ENCODE results near the gene GPR62.

GPR62 gene

DNA sequence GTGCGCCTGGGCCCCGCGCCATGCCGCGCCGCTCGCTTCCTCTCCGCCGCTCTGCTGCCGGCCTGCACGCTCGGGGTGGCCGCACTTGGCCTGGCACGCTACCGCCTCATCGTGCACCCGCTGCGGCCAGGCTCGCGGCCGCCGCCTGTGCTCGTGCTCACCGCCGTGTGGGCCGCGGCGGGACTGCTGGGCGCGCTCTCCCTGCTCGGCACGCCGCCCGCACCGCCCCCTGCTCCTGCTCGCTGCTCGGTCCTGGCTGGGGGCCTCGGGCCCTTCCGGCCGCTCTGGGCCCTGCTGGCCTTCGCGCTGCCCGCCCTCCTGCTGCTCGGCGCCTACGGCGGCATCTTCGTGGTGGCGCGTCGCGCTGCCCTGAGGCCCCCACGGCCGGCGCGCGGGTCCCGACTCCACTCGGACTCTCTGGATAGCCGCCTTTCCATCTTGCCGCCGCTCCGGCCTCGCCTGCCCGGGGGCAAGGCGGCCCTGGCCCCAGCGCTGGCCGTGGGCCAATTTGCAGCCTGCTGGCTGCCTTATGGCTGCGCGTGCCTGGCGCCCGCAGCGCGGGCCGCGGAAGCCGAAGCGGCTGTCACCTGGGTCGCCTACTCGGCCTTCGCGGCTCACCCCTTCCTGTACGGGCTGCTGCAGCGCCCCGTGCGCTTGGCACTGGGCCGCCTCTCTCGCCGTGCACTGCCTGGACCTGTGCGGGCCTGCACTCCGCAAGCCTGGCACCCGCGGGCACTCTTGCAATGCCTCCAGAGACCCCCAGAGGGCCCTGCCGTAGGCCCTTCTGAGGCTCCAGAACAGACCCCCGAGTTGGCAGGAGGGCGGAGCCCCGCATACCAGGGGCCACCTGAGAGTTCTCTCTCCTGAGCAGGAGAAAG lies 951 bp downstream of the GPR62 start:
- H3K9ac ChIP-seq (ENCODE audit: low read depth, low read length): no peak overlapping the region
- no peak overlapping the region for H3K4me2 ChIP-seq (ENCODE audit: insufficient read depth, low read length)
- no peaks in the 10 kb centered on the region for H3K36me3 ChIP-seq (ENCODE audit: insufficient read depth, low read length)
- no peaks in the 10 kb centered on the region for H3K27me3 ChIP-seq (ENCODE audit: insufficient read depth, low read length, poor library complexity)
- no peak for TF ChIP-seq EZH2 (IDR thresholded peaks at IDR 0.05; ENCODE audit: borderline replicate concordance, low read depth, low read length, severe bottlenecking)
- TF ChIP-seq, protein P1, sequence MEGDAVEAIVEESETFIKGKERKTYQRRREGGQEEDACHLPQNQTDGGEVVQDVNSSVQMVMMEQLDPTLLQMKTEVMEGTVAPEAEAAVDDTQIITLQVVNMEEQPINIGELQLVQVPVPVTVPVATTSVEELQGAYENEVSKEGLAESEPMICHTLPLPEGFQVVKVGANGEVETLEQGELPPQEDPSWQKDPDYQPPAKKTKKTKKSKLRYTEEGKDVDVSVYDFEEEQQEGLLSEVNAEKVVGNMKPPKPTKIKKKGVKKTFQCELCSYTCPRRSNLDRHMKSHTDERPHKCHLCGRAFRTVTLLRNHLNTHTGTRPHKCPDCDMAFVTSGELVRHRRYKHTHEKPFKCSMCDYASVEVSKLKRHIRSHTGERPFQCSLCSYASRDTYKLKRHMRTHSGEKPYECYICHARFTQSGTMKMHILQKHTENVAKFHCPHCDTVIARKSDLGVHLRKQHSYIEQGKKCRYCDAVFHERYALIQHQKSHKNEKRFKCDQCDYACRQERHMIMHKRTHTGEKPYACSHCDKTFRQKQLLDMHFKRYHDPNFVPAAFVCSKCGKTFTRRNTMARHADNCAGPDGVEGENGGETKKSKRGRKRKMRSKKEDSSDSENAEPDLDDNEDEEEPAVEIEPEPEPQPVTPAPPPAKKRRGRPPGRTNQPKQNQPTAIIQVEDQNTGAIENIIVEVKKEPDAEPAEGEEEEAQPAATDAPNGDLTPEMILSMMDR (IDR thresholded peaks at IDR 0.05; ENCODE audit: borderline replicate concordance, extremely low read depth, low read length, poor library complexity, severe bottlenecking): peak; percentile 25
- H3K79me2 ChIP-seq (ENCODE audit: insufficient read depth, low read length): no peaks in the 10 kb centered on the region
- ATAC-seq (ENCODE audit: insufficient read depth, low read depth) (peak; percentile 46), DNase-seq (no peak)
- H2AFZ ChIP-seq (ENCODE audit: low read depth, low read length): no peak overlapping the region
- H3K4me1 ChIP-seq (ENCODE audit: insufficient read depth, low read length): no peaks in the 10 kb centered on the region
- H3K9me3 ChIP-seq (ENCODE audit: insufficient read depth, low read length, severe bottlenecking): no peaks in the 10 kb centered on the region
- H3K4me3 ChIP-seq (ENCODE audit: low read depth in 1 of 2, low read length in 2 of 2): no peak overlapping the region
- H3K27ac ChIP-seq (ENCODE audit: low read length): no peak overlapping the region
- H4K20me1 ChIP-seq (ENCODE audit: insufficient read depth, low read length): no peaks in the 10 kb centered on the region

DNA sequence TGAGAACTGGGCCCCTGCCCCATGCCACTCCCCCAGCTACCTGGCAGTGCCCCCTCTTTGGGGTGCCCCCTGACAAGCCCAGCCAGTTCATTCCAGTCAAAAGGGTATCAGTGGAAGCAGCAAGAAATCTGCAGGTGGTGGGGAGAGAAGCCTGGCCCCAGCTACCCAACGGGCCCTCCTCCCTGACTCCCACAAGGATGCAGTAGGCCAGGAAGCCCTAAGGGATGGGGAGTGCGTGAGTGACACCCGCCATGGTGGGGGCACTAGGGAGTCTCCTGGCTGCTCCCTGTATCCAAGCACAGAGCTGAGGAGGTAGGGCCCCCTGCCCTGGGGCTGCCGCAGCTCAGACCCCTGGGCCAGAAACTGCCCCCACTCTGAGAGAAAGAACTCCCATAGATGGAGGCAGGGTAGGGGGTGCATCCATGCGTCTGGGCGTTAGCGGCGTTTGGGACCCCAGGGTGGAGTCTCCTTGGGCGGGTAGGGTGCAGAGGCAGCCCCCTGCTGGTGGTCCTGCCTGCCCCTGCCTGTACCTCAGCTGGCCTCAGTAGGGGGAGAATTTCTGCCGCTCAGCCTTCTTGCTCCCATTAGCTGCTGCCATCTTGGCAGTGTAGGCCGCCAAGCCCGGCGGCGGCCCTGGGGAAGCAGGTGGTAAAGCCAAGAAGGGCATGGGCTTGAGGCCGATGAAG lies 2.5 kb downstream of the GPR62 start:
- ATAC-seq (ENCODE audit: insufficient read depth, low read depth): no peak
- Histone ChIP-seq H3K36me3 (ENCODE audit: insufficient read depth, low read length) (no peaks in the 10 kb centered on the region), H3K9ac (ENCODE audit: low read depth, low read length) (no peak overlapping the region), H4K20me1 (ENCODE audit: insufficient read depth, low read length) (no peaks in the 10 kb centered on the region), H3K79me2 (ENCODE audit: insufficient read depth, low read length) (no peaks in the 10 kb centered on the region), H3K27me3 (ENCODE audit: insufficient read depth, low read length, poor library complexity) (no peaks in the 10 kb centered on the region), H3K4me3 (ENCODE audit: low read depth in 1 of 2, low read length in 2 of 2) (no peak overlapping the region), H3K27ac (ENCODE audit: low read length) (no peak overlapping the region), H3K9me3 (ENCODE audit: insufficient read depth, low read length, severe bottlenecking) (no peaks in the 10 kb centered on the region), H3K4me2 (ENCODE audit: insufficient read depth, low read length) (no peak overlapping the region), H3K4me1 (ENCODE audit: insufficient read depth, low read length) (no peaks in the 10 kb centered on the region), H2AFZ (ENCODE audit: low read depth, low read length) (no peak overlapping the region)
- TF ChIP-seq, protein P1 (IDR thresholded peaks at IDR 0.05; ENCODE audit: borderline replicate concordance, extremely low read depth, low read length, poor library complexity, severe bottlenecking): no peak
- no peak for TF ChIP-seq EZH2 (IDR thresholded peaks at IDR 0.05; ENCODE audit: borderline replicate concordance, low read depth, low read length, severe bottlenecking)
- no peak for DNase-seq

DNA sequence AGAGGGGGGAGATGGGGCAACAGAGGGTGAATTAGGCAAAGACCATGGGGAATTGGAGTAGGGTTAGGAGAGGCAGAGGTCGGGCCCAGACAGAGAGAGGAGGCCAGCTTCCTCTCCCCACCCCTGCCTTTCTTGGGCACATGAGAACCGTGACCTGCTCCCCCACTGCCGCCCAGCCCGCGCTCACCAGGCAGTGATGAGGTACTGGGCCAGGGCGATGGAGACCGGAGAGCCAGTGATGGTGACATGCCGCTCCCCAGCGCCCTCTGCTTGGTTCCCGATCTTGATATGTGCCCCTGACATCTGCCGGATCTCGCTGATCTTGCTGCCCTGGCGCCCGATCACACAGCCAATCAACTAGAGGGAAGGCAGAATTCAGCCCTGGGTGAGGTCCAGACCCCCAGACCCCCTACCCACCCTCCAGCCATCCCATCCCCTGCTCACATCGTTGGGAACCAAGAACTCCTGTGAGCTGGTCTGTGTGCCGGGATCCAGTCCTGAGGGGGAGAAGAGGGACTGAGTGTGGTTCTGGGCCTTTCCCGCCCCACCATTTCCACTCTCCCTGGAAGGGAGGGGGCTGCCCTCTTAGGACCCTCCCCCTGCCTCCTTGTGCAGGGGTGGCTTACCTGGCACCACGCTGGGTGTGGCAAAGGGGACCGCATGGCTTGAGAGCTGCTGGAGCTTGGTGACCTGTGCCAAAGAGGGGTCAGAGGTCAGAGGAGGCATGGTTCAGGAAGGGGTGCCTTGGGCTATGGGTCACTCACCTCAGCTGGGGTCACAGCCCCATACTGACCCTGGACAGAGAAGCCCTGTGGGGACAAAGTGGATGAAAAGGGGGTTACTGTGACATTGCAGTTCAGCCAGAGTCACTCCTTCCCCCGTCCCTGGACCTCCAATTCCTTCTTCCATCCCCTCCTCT lies 3.7 kb downstream of the GPR62 start:
- H3K27me3 ChIP-seq (ENCODE audit: insufficient read depth, low read length, poor library complexity): no peaks in the 10 kb centered on the region
- no peak for ATAC-seq (ENCODE audit: insufficient read depth, low read depth)
- H3K79me2 ChIP-seq (ENCODE audit: insufficient read depth, low read length): no peaks in the 10 kb centered on the region
- H4K20me1 ChIP-seq (ENCODE audit: insufficient read depth, low read length): no peaks in the 10 kb centered on the region
- H2AFZ ChIP-seq (ENCODE audit: low read depth, low read length): no peak overlapping the region
- H3K4me1 ChIP-seq (ENCODE audit: insufficient read depth, low read length): no peaks in the 10 kb centered on the region
- no peak overlapping the region for H3K27ac ChIP-seq (ENCODE audit: low read length)
- H3K9ac ChIP-seq (ENCODE audit: low read depth, low read length): no peak overlapping the region
- no peaks in the 10 kb centered on the region for H3K36me3 ChIP-seq (ENCODE audit: insufficient read depth, low read length)
- TF ChIP-seq, protein P1 (IDR thresholded peaks at IDR 0.05; ENCODE audit: borderline replicate concordance, extremely low read depth, low read length, poor library complexity, severe bottlenecking): no peak
- TF ChIP-seq EZH2 (IDR thresholded peaks at IDR 0.05; ENCODE audit: borderline replicate concordance, low read depth, low read length, severe bottlenecking): no peak
- no peak for DNase-seq
- H3K9me3 ChIP-seq (ENCODE audit: insufficient read depth, low read length, severe bottlenecking): no peaks in the 10 kb centered on the region
- H3K4me3 ChIP-seq (ENCODE audit: low read depth in 1 of 2, low read length in 2 of 2): no peak overlapping the region
- H3K4me2 ChIP-seq (ENCODE audit: insufficient read depth, low read length): no peak overlapping the region

Measured in DND-41 (cell line).